MCF 10A (cell line): ENCODE data around the gene OR13J1. TPM values are rescaled to one million over a fixed set of nuclear protein-coding genes. Genes with fewer than 3 reads are reported as not detected.

ENCODE experiments used
- BruUV-seq: library from RNA; stranded (reverse); fragments of 400-500 nt; replicated peaks from 2 replicates; lab custom pipeline; 2021; lab: Mats Ljungman, UMichigan
- CTCF ChIA-PET: fragments of 300-600 bp; sonication (Branson Sonifier 250); formaldehyde crosslinking; extraction: SDS; loops from one replicate; lab custom pipeline; 2021; ENCODE audit warnings: antibody characterized with exemption, inconsistent platforms; lab: Yijun Ruan, JAX
- POLR2A ChIA-PET: fragments of 300-600, 350-650 bp; sonication (Branson Sonifier 250); formaldehyde crosslinking; extraction: SDS; loops from one replicate; lab custom pipeline; 2020; ENCODE audit warnings: antibody characterized with exemption, inconsistent platforms; lab: Yijun Ruan, JAX
- DNase-seq: peaks from one replicate; pipeline ENCODE4 v3.0.0-alpha.2; 2018; ENCODE audit not compliant: unreplicated experiment
- H3K27ac Mint-ChIP-seq: one replicate; pipeline ENCODE4 v1.8.0; 2022; ENCODE audit warnings: mild to moderate bottlenecking, low read depth, mixed read lengths; ENCODE audit not compliant: unreplicated experiment
- H3K27me3 Mint-ChIP-seq: one replicate; pipeline ENCODE4 v1.8.0; 2022; ENCODE audit warnings: mixed read lengths; ENCODE audit not compliant: insufficient read depth, unreplicated experiment
- H3K36me3 Mint-ChIP-seq: one replicate; pipeline ENCODE4 v1.8.0; 2022; ENCODE audit warnings: mild to moderate bottlenecking, moderate library complexity, mixed read lengths; ENCODE audit not compliant: insufficient read depth, unreplicated experiment
- H3K4me1 Mint-ChIP-seq: one replicate; pipeline ENCODE4 v1.8.0; 2022; ENCODE audit warnings: mixed read lengths; ENCODE audit not compliant: insufficient read depth, unreplicated experiment
- H3K4me3 Mint-ChIP-seq: one replicate; pipeline ENCODE4 v1.8.0; 2022; ENCODE audit warnings: mild to moderate bottlenecking, moderate library complexity, mixed read lengths; ENCODE audit not compliant: unreplicated experiment
- H3K9me3 Mint-ChIP-seq: one replicate; pipeline ENCODE4 v1.8.0; 2022; ENCODE audit warnings: mixed read lengths; ENCODE audit not compliant: unreplicated experiment
- CTCF ChIP-seq: fragments of 200-600 bp; IDR thresholded peaks from one replicate; pipeline ENCODE4 v1.8.0; 2022; ENCODE audit warnings: antibody characterized with exemption, mild to moderate bottlenecking; ENCODE audit not compliant: unreplicated experiment
- intact Hi-C: fragments of 100-400 bp; cut with micrococcal nuclease; formaldehyde crosslinking; loops from 2 replicates; pipeline ENCODE4 v1.14.1; 2022
- total RNA-seq: library from RNA; stranded (reverse); gene quantifications from 2 replicates; pipeline ENCODE4 v1.2.3, GENCODE V29; 2022

The OR13J1 gene
- total RNA-seq, 1 experiment from 2014 or later: not detected

DNA sequence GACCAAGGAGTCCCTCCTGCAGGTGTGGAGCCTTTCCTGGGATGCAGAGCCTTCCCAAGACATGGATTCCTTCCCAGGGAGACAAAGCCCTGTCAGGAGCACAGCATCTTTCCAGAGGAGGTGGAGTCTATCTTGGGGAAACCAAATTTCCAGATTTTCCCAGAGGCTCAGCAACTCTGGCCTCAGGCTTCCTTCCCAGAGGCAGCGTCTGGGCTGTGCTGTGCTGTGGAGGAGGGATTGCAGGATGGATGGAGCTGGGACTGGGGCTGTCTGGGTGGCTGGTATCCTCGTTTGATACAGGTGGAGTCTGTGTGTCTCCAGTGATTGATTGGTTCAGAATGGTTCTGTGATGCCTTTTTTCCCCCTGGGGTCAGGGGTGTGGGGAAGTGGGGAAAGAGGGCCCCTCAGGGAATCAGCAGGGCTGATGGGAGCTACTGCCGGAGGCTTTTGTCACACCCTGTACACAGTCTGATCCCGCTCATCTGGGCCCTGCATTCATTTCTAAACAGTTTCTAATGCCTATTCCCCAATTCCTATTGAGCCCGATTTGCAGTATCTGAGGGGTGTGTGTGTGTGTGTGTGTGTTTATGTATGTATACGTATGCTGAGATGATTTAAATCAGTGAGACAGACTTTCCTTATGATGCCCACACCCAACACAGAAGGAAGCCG is 16.0 kb downstream of the OR13J1 start:
- Mint-ChIP-seq H3K27ac (no peak overlapping the region), H3K4me1 (no peaks in the 10 kb centered on the region), H3K4me3 (no peak overlapping the region), H3K27me3 (peaks cover 27% of the 10 kb centered on the region), H3K9me3 (no peaks in the 10 kb centered on the region), H3K36me3 (peaks cover 4% of the 10 kb centered on the region)
- CTCF ChIA-PET: interaction anchor here (0.7 to 1.2 kb wide), 2 partner anchors 9 to 91 kb away, joined by 3 to 4 read pairs; no protein-coding TSS in a partner anchor
- intact Hi-C loops: no loop called here
- POLR2A ChIA-PET: no interaction called here
- no peak for DNase-seq
- BruUV-seq: no TSS peak
- TF ChIP-seq CTCF: no peak

DNA sequence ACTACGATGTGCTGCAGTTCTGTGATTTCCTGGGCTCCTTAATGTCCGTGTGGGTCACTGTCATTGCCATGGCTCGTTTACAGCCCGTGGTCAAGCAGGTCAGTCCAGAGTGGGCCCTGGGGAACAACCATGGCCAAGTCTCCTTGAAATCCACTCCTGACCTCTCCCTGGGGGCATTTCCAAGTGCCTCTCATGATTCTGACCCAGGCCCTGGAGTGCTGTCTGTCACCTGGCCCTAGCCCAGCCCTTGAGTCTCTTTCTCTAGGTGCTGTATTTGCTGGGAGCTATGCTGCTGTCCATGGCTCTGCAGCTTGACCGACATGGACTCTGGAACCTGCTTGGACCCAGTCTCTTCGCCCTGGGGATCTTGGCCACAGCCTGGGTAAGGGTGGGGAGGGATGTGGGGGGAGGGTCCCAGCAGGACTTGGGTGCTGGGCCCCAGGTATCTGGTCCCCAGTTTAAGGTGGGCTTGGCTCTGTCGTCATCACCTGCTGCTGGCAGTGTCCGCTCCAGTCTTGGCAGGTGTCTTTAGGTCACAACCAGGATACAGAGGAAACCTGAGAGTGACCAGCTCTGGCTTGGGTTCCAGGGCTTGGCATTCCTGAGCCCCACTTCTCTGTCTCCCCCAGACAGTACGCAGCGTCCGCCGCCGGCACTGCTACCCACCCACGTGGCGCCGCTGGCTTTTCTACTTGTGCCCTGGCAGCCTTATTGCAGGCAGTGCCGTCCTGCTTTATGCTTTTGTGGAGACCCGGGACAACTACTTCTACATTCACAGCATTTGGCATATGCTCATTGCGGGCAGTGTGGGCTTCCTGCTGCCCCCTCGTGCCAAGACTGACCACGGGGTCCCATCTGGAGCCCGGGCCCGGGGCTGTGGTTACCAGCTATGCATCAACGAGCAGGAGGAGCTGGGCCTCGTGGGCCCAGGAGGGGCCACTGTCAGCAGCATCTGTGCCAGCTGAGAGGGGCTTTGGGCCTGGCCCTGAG is 17.0 kb downstream of the OR13J1 start:
- CTCF ChIA-PET: no interaction called here
- DNase-seq: no peak
- Mint-ChIP-seq H3K4me1 (peaks cover 7% of the 10 kb centered on the region), H3K27ac (no peak overlapping the region), H3K36me3 (peaks cover 4% of the 10 kb centered on the region), H3K27me3 (peaks cover 27% of the 10 kb centered on the region), H3K9me3 (no peaks in the 10 kb centered on the region), H3K4me3 (no peak overlapping the region)
- intact Hi-C loops: no loop called here
- BruUV-seq: no TSS peak
- POLR2A ChIA-PET: no interaction called here
- TF ChIP-seq CTCF: no peak

- no TSS peak for BruUV-seq
- CTCF ChIA-PET: interaction anchor here (0.6 to 1.3 kb wide), 2 partner anchors 10 to 1411 kb away, joined by 3 read pairs; no protein-coding TSS in a partner anchor
- DNase-seq: no peak
- Mint-ChIP-seq H3K27me3 (peaks cover 23% of the 10 kb centered on the region), H3K36me3 (peaks cover 4% of the 10 kb centered on the region), H3K27ac (no peak overlapping the region), H3K4me1 (peaks cover 15% of the 10 kb centered on the region), H3K4me3 (no peak overlapping the region), H3K9me3 (no peaks in the 10 kb centered on the region)
- POLR2A ChIA-PET: interaction anchor here (0.7 to 1.1 kb wide), 2 partner anchors 18 to 39 kb away, joined by 3 to 5 read pairs; no protein-coding TSS in a partner anchor
- no peak for TF ChIP-seq CTCF
- intact Hi-C loops: no loop called here
Observed at GRCh38 chr9:35852267-35852815, 17.9 kb downstream of the OR13J1 start.
